GM18499 (cell line): ENCODE measurements around the gene ZNF22.

Experiments
- ATAC-seq: cut with Tn5 transposase; IDR thresholded peaks from one replicate; pipeline ENCODE4 v1.9.1; 2021; ENCODE audit warnings: moderate number of reproducible peaks; ENCODE audit not compliant: insufficient read depth, unreplicated experiment

Gene ZNF22

DNA sequence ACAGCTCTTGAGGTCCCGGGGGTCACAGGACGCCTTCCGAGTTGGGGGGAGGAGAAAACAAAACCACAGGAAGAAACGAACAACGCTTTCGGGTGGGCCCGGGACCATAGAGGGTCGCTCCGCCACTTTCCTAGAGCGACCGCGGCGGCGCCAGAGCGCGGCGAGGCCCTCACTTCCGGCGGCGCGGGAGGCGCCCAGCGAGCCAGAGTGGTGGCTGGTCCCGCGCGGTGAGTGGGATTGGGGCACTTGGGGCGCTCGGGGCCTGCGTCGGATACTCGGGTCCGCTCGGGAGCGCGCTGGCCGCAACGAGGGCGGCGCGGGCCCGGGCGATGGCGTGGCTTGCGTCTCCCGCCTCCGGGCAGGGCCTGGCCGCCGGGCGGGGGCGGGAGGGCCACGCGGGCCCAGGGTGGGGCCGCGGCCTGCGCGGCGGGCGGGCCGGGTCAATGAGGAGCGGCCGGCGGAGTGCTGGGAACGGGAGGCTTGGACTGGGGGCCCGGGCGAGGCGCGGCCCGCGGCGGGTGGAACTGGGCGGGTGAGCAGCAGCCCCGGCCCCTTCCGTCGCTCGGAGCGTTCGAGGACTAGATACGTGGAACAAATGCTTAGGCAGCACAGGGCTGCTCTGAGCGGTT, at the start of gene ZNF22:
ZNF22 (plus strand) TSS at position 172 of the 629 bp plus-strand sequence. CDS start 2,446 bp downstream, outside the sequence.
- peak; percentile 40 for ATAC-seq

DNA sequence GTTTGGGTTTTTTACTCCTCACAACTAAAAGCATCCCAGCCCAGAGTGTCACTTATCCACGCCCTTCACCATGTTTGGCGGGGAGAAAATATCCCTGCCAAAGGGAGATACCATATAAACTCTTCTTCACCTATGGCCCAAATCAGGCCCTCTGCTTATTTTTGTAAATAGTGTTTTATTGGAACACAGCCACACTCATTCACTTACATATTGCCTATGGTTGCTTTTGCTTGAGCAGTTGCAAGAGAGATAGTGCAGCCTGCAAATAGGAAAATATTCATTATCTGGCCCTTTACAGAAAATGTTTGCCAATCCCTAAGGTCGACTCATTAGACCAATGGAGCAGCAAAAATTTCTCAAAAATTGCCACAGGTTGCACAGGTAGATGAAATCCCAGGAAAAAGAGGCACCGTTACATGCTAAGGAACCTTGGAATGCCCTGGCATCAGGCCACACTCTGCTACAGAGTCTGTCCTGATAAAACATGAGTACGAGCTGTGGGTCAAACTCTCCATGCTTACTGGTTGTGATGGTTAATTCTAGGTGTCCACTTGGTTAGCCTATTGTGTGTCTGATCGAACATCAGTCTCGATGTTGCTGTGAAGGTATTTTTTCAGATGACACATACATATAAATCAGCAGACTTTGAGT, 49.0 kb upstream of the ZNF22 start:
- ATAC-seq: no peak

DNA sequence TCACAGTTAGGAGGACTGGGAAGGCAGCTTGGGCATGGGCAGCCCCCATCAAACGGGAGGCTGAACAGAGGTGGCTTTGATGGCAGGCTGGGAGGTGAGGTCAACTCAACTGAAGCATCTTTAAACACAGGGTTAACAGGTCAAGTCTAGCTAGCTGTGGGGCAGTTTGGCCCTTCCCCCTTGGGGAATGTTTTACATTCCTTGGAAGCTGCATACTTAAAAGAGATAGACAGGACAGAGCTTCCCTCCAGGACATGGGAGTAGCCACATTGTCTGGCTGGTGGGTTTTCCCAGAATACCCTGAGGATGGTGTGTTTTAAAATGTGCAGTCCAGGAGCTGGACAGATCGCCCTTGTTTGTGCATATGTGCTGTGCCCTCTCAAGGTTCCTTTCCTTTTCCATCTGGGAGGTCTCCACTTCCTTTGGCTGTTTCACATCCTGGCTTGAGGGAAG, 47.9 kb upstream of the ZNF22 start:
- ATAC-seq: no peak

DNA sequence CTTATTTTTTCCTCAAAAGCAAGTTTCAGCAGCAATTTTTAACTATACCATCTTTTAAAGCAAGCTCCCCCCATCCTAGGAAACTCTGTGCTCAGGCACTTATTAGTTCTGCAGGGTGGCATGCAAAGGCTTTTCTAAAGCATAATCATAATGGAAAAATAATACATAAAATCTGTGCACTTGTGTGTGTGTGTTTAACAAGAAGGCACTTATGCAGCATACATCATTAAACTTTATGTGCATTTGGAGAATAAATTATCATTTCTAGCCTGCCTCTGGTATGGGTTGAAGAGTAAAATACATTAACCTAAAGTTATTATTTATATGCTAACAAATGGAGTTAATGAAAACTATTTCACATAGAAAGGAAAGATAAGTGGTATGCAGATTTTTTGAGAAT, 46.7 kb upstream of the ZNF22 start:
- no peak for ATAC-seq

DNA sequence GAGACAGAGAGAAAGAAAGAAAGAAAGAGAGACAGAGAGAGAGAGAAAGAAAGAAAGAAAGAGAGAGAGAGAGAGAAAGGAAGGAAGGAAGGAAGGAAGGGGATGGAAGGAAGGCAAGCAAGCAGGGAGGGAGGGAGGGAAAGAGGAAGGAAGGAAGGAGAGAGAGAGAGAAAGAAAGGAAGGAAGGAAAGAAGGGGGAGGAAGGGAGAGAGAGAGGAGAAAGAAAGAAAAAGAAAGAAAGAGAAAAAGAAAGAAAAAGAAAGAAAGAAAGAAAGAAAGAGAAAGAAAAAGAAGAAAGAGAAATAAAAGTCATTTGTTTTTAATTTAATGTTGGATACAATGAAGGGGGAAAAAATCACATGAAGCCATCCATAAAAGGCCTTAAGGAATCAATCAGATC, 45.8 kb upstream of the ZNF22 start:
- ATAC-seq: no peak

DNA sequence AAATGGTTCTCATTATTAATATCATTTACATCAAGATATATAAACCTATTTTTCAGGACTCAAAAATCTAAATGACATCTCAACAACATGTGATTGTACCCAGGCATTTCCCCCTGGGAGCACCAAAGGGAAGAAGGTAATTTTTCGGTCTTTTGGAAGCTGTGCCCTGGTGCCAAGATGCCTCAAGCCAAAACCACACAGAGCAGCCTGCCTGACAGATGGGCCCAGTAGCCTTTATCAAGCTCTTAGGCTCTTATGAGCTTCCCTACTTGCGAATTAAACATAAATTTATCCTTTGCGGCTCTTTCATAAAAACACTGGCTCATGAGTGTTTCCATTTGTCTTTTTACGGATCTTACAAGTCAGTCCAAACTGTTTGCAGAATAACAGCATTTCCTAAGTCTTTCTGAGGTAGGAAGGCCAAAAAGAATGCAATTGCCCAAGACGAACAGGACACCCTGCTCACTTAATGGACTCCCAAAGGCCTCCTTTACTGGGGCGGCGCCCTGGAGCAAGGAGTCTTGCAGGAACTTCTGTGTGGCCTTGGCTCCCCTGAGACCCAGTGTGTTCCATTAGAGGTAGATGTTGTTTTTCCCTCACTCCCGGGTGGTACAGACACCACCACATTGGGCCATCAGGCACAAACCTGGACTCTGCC, 45.2 kb upstream of the ZNF22 start:
- no peak for ATAC-seq

DNA sequence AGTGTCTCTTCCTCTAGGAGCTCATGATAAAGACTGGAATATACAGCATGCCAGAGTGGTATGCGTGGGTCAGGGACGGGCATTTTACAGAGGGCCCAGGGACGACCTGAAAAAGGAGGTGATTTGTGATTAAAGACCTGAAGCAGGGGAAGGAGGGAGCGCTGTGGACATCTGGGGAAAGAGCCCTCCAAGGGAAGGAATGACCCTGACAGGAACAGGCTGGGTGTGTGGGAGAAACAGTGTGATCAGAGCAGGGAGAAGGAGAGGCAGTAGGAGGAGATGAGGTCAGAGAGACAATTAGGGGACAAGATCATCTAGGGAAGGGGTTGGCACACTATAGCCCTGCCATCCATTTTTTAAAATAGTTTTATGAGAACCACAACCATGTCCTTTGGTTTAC, 44.5 kb upstream of the ZNF22 start:
- no peak for ATAC-seq

DNA sequence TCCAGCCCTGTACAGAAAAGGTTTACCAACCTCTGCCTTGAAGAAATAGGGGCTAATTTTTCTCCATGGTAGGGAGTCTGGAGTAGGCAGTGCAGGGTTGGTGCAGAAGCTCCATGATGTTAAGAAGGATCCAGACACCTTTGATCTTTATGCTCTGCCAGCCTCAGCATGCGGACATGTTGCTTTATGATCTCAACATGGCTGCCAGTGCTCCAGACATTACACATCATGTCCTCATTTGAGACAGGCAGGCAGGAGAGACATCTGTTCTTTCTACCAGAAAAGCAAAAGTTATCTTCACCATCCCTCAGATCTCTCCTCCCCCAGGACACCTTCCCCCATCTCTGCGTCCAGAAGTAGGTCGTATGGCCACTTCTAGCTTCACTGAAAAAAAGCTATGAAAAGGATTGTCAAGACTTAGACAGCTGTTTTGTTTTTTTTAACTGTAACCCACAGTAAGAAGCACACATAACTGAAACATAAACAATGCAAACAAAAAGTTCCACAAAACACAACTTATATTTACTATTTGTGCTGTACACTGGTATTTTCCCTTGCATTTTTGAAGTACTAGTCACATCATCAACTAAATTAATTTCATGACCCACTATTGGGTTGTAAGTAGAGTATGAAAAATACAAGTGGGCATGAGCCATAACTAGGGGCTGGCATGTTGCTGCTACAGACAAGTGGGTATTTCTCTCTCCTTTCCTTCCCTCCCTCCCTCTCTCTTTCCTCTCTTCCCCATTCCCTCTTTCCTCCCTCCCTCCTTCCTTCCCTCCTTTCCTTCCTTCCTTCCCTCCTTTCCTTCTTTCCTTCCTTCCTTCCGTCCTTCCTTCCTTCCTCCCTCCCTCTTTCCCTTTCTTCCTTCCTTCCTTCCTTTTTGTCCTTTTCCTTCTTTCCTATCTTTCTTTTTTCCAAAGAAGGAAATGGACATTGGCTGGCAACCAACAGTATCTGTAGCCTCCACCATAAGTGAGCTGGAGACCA, 43.7 kb upstream of the ZNF22 start:
- ATAC-seq: no peak

DNA sequence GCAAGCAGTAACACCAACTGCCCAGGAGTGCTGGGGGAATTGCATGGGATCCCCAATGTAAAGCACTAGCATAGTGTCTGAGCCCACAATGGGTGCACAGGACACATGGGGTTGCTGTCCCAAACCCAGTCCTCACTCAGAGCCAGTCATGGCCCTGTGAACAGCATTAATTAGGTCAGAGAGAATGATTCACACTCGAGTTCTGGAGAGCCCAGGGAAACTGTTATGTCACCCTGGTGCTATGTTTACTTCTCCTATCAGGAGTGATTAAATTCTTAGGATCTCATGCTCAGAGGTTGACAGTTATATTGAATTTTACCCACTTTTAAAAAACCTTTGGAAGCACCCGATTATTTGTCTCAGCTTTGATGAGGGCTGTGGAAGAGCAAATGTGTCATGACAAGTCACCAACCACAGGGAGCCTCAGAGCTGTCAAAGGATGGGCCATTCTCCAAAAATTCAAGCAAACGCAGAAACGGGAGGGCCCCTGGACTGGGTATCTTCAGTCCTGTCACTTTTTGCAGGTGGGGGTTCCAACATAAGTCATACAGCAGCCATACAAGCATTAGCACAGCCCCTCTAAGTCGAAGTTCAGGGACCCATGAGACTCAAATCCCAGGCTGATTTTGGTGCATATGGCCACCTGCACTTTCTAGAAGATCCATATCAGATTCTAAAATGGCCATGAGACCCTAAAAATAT, 42.4 kb upstream of the ZNF22 start:
- ATAC-seq: no peak

DNA sequence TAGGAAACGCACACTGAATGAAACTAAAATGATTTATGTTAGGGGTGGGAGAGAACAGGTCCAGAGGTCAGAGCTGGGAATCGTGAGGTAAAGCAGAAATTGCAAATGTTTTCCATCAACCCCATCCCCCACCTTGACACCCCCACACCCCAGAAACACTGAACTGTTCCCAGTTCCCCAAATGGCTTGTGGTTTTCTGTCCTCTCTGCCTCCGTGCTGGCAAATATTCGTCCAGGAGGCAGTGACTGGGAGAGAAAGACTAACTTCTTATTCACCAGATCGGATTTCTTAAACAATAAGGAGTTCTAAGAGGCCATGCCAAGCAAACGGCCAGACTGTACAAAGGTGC, 41.9 kb upstream of the ZNF22 start:
- ATAC-seq: no peak

DNA sequence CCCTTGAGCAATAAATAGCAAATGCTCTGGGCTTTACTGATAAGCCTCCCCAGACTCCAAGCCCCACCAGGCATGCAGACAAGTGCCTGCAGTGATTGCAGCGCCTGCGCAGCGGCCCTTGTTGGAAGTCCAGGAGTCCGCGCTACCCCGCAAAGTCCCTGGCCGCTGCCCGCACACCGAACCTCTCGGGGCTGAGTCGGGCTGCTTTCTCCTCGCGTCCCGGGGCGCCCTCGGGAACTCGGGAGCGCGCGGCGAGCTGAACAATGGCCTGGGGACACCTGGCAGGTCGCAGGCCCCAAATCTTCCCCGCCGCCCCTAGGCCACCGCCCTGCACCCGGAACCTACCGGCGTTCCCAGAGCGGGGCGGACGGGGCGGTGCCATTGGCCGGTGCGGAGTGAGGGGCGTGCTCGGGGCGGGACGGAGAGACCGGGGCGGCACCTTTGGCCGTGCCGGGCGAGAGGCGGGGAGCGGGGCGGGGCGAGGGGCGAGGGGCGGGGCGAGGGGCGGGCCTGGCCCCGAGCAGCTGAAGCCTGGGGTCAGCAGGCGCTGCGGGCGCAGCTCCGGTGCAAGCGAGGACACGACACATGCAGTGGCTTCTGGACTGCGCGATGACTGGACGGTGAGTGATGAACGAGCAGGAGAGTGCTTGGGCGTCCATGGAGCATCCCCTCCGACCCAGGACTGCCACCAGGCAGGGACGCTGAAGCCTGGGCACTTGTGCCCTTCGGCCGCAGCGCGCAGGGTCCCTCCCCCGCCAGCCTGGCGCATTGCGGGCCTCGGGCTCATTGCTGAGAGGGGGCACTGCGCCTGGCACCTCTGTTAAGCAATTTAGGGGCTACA, 41.3 kb upstream of the ZNF22 start, which contains the start of gene RASSF4:
RASSF4 (plus strand) TSS at position 556 of the 841 bp plus-strand sequence. CDS start 10,401 bp downstream, outside the sequence.
- ATAC-seq: peak; percentile 65

DNA sequence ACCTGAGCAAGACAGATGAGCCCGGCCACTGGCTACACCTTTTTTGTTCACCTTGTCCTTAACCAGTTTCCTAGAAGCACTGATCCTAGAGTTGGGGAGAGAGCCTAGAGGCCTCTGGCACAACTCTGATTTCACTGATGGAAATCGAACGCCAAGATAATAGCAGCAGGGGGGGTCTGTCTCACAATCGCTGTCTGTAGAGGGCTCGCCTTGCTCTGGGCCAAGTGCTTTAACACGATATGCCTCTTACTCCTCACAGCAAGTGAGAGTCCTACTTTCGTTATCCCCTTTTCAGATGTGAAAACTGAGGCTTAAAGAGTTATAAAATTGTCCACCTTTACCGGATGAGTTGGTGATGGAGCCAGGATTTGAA, 40.6 kb upstream of the ZNF22 start:
- no peak for ATAC-seq

DNA sequence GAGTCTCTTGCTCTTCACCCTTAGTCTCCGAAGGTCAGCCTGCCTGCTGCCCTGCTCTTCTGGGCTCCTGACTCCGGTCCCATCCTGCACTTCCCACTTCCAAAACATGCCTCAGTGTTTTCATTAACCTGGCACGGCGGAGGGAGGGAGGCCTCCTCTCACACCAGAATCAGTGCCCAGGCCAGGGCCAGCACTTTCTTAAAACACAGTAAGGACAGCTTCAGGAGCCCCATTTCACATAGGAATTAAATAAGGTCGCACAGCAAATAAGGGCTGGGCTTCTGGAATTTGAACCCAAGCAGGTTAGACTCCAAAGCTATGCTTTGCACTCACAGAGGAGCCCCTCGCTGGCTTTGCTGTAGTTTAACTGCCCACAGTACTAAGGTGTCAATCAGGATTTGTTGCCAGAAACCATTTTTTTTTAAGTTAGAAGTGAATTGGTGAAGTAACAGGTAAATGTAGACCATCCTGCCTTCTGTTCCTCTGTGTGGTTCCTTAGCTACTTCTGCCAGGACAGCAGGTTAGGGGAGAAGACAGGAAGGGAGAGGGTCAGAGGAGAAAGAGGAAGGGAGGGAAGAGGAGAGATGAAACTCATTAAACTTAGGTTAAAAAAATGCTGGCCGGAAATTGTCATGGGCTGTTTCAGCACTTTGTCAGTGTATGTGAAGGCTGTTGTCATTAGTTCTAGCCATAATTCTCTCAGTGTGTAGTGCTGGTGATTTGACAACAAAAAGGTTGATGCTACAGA, 40.1 kb upstream of the ZNF22 start:
- no peak for ATAC-seq

DNA sequence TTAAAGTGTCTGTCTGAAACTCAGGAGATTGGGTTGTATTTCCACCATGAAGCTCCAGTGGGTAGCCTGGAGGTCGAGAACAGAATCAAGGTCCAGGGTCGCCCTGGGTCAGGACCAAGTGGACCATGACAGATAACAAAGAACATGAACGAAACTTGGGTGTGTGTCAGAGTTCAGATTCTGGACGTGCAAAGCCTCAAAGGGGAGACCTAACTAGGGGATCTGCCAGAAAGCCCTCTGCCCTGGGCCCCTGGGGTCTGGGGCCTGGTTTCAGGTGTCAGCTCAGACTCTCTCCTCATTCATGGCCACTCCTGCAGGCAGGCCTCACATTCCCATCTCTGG, 39.5 kb upstream of the ZNF22 start:
- no peak for ATAC-seq

DNA sequence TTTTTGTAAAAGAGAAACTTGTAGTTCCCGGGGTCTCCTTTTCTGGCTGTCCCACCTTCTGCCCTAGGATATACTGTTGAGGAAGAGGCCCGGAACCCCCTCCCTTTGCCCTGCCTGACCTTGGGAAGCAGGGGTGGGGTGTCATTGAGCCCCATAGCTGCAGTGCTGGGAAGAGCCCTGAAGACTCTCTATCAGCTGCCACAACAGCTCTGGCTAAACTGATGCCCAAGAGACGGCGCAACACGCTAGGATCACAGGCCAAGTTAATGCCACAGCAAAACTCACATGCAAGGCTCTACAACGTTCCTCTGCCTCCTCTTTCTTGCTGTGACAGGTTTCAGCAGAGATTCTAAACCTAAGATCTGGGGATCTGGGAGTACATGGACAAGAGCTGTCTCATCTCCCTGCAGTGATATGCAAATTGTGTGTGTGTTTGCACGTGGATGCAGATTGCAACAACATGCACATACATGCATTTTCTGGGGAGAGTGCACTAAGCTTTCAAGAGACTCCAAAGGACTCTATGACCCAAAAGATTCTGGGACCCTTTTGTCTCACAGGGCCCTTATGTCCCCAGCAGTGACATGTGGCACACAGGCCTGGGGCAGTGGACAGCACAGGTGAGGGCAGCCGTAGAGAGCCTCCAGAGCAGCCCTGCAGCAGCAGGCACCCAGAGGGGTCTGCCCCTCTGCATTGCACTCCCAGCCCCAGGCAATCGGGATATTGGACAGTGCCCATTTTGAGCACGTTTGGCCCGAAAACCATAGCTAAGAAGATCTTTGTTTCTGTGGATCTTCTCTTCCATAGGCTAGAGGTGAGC, 38.6 kb upstream of the ZNF22 start:
- ATAC-seq: no peak

DNA sequence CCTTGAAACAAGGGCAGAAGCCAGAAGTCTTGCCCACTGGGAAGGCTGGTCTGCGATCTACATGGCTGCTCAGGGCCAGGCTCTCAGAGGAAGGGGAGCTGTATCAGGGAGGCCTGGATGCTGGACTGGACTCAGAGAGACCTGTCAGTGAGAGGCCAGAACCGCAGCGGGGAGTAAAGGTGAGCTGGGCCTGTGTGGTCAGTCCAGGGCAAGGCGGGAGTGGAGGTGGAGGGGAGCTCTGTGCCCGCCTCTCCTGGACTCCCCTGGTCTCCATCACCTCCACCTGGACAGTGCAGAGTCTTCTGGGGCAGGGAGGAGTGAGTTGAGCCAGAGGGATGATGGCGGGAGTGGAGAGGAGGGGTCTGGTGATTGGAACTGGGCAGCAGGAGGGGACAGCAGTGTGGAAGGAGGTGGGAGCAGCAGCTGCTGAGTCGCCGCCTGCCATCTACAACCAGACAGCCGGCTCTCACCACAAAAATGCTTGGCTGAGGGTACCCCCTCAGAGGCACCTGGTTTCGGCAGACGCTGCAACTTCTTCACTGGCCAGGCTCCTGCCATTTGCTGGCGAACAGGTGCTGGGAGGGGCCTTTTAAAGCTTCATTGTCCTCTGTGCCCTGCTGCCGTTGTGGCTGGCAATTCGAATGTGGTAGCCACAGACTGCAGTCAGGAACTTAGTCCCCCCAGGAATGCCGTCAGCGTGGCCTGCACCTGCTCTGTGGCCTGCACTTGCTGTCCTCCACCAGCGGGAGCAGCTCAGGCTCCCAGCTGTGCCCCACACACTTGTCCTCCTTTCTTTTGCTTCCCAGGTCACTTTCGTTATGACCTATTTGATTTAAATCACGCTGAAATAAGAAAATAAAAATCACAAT, 37.6 kb upstream of the ZNF22 start:
- no peak for ATAC-seq
